Measurements from ENCODE around the gene LSM2. TPM values are rescaled to one million over a fixed set of nuclear protein-coding genes. Genes with fewer than 3 reads are reported as not detected.

LSM2 gene
- polyA plus RNA-seq, 1 donor from 2014 or later = 68.5 TPM

GRCh38 chr6:31775633-31776484 is 30.9 kb downstream of the LSM2 start:
- Histone ChIP-seq H3K27ac (ENCODE audit: low read length) (no peak overlapping the region), H3K79me2 (replicated peaks; ENCODE audit: insufficient read depth, low read length) (no peaks in the 10 kb centered on the region), H3K9ac (ENCODE audit: low read length) (no peak overlapping the region), H3K9me3 (ENCODE audit: low read length) (no peaks in the 10 kb centered on the region), H3K27me3 (ENCODE audit: insufficient read depth, low read depth, low read length) (no peaks in the 10 kb centered on the region), H3K9me2 (ENCODE audit: insufficient read depth, low read length) (no peaks in the 10 kb centered on the region), H2AFZ (ENCODE audit: low read depth, low read length) (no peak overlapping the region), H4K20me1 (ENCODE audit: insufficient read depth) (no peaks in the 10 kb centered on the region), H3K36me3 (ENCODE audit: insufficient read depth, low read length) (peaks cover 5% of the 10 kb centered on the region), H3K4me2 (ENCODE audit: low read length) (no peak overlapping the region), H3K4me3 (ENCODE audit: low read length) (no peak overlapping the region), H3F3A (ENCODE audit: insufficient read depth, low read length, poor library complexity, severe bottlenecking) (no peaks in the 10 kb centered on the region)
- TF ChIP-seq EP300 (conservative IDR thresholded peaks at IDR 0.05; ENCODE audit: poor library complexity, severe bottlenecking) = no peak
- no peak for TF ChIP-seq MXI1 (conservative IDR thresholded peaks at IDR 0.05; ENCODE audit: poor library complexity, severe bottlenecking)
- no peak for TF ChIP-seq REST (IDR thresholded peaks at IDR 0.05; ENCODE audit: borderline replicate concordance)
- TF ChIP-seq CTCF (IDR thresholded peaks at IDR 0.05; ENCODE audit: poor library complexity, severe bottlenecking) = no peak
- TF ChIP-seq SMC3 (conservative IDR thresholded peaks at IDR 0.05; ENCODE audit: poor library complexity) = no peak
- TF ChIP-seq EZH2 (IDR thresholded peaks at IDR 0.05; ENCODE audit: borderline replicate concordance, insufficient read depth, low read length, poor library complexity, severe bottlenecking) = no peak
- no peak for TF ChIP-seq TAF1 (IDR thresholded peaks at IDR 0.05; ENCODE audit: low read depth)
- no peak for TF ChIP-seq RAD21 (conservative IDR thresholded peaks at IDR 0.05)
- TF ChIP-seq POLR2AphosphoS5 (IDR thresholded peaks at IDR 0.05) = no peak

GRCh38 chr6:31775184-31775583 is 31.6 kb downstream of the LSM2 start:
- no peaks in the 10 kb centered on the region for H3K9me2 ChIP-seq (ENCODE audit: insufficient read depth, low read length)
- no peak overlapping the region for H3K4me2 ChIP-seq (ENCODE audit: low read length)
- H3K9me3 ChIP-seq (ENCODE audit: low read length) = no peaks in the 10 kb centered on the region
- no peak overlapping the region for H2AFZ ChIP-seq (ENCODE audit: low read depth, low read length)
- no peak overlapping the region for H3K9ac ChIP-seq (ENCODE audit: low read length)
- no peak overlapping the region for H3K4me3 ChIP-seq (ENCODE audit: low read length)
- H3F3A ChIP-seq (ENCODE audit: insufficient read depth, low read length, poor library complexity, severe bottlenecking) = no peaks in the 10 kb centered on the region
- peaks cover 2% of the 10 kb centered on the region for H3K36me3 ChIP-seq (ENCODE audit: insufficient read depth, low read length)
- no peaks in the 10 kb centered on the region for H3K79me2 ChIP-seq (replicated peaks; ENCODE audit: insufficient read depth, low read length)
- TF ChIP-seq POLR2AphosphoS5 (IDR thresholded peaks at IDR 0.05) (no peak), REST (IDR thresholded peaks at IDR 0.05; ENCODE audit: borderline replicate concordance) (no peak), SMC3 (conservative IDR thresholded peaks at IDR 0.05; ENCODE audit: poor library complexity) (no peak), EZH2 (IDR thresholded peaks at IDR 0.05; ENCODE audit: borderline replicate concordance, insufficient read depth, low read length, poor library complexity, severe bottlenecking) (no peak), CTCF (IDR thresholded peaks at IDR 0.05; ENCODE audit: poor library complexity, severe bottlenecking) (no peak), EP300 (conservative IDR thresholded peaks at IDR 0.05; ENCODE audit: poor library complexity, severe bottlenecking) (no peak), TAF1 (IDR thresholded peaks at IDR 0.05; ENCODE audit: low read depth) (no peak), MXI1 (conservative IDR thresholded peaks at IDR 0.05; ENCODE audit: poor library complexity, severe bottlenecking) (no peak), RAD21 (conservative IDR thresholded peaks at IDR 0.05) (no peak)
- H3K27ac ChIP-seq (ENCODE audit: low read length) = no peak overlapping the region
- H3K27me3 ChIP-seq (ENCODE audit: insufficient read depth, low read depth, low read length) = no peaks in the 10 kb centered on the region
- no peaks in the 10 kb centered on the region for H4K20me1 ChIP-seq (ENCODE audit: insufficient read depth)
